Dermis blood vessel endothelial cell (primary cell): ENCODE results near the gene SSH2. TPM values are rescaled to one million over a fixed set of nuclear protein-coding genes. Genes with fewer than 3 reads are reported as not detected.
"Not testable (repeated sequence)": the region's sequence is repeated elsewhere in the genome, so short reads cannot be mapped to it uniquely, and the experiment has no call there.

ENCODE experiments used
- DNase-seq: peaks from one replicate; pipeline ENCODE4 v3.0.0; 2010
- total RNA-seq: library from RNA; depleted of rRNA; stranded (reverse); fragments of >200 nt; gene quantifications from 2 replicates; pipeline ENCODE4 v1.2.3, GENCODE V29; 2014

The SSH2 gene
- total RNA-seq, 1 donor from 2014 or later = 20.4 TPM

DNA sequence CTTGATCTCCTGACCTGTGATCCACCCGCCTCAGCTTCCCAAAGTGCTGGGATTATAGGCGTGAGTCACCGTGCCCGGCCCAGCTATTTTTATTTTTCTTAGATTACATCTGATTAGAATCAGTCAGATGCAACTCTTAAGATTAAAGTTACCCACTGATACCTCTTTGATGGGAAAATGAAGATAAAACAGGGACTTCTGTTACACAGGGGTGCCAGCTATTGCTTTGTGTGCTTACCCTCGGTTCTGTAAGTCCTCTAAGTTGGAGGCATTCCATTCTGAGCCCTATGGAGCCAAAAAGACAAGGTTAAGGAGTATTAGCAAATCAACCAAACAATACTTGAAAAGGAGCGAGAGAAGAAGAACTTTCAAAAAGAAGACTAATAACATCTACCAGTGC, 274.7 kb downstream of the SSH2 start:
- DNase-seq = no peak

DNA sequence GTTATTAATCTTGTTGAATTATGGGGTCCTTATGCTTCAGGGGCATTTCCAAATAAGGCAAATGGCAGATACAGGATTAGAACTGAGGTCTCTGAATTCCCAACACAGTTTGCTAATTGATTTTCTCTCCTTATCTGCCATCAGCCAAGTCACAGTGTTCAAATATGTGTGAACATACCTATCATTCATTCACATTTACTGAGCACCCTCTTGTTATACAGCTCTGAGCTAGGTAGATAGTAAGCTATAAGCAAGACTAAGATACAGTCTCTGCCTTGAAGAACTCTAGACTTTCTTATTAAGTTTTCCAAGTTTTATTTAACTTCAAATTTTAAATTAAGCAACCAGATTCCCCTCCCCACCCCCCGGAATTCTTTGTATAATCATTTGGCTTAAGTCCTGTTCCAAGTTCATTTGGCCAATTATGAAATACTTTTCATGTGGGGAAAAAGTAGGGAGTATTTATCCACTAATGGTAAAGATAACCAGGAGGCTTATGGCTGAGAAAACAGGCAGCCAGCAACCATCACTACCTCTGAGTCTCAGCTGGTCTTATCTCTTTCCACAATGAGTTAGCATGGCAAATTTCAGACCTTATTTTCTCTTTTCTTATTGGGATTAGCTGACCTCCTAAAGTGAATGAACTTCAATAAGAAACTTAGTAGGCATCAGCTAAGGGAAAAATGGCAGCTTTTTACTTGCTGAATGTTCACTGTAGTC, 275.9 kb downstream of the SSH2 start:
- DNase-seq = no peak

DNA sequence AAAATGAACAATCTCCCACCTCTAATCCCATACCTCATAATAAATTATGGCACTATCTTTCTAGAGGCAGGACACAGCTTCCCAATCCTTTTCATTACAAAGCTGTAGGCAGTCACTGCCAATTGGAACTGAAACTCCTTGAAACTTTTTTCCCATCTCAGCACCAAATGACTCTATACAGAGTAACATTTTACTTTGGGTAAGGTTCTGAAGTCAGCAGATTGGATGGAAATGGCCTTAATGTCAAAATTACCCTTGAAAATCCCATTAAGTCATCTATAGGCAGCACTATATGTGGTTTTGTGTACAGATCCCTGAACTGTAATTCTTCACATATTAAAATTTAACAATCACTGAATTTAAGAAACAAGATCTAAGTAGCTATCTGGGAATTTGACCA, 277.1 kb downstream of the SSH2 start:
- DNase-seq = no peak

DNA sequence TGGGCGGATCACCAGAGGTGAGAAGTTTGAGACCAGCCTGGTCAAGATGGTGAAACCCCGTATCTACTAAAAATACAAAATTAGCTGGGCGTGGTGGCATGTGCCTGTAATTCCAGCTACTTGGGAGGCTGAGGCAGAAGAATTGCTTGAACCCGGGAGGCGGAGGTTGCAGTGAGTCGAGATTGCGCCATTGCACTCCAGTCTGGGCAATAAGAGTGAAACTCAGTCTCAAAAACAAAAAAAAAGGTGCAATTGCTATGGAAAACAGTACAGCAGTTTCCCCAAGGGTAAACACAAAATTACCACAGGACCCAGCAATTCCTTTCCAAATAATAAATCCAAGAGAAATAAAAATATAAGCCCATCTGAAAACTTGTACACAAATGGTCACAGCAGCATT, 278.1 kb downstream of the SSH2 start:
- DNase-seq = not testable (repeated sequence)

DNA sequence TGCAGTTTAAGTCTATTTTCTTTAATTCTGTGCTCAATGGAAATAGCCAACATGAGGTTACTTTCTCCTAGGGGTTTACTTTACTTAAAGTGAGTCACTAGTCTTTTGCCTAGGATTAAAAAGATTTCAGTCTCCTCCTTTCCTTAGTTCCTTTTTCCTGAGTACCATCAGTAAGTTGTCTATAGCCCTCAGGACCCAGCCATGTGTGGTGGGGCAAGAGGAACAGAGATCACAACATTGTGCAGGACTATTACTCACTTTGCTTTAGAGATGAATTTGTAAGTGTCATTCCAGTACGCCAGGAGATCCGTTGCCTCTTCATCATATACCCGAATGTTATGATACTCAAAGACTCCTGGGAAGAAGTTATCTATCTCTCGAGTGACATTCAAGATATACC, 279.6 kb downstream of the SSH2 start:
- no peak for DNase-seq

DNA sequence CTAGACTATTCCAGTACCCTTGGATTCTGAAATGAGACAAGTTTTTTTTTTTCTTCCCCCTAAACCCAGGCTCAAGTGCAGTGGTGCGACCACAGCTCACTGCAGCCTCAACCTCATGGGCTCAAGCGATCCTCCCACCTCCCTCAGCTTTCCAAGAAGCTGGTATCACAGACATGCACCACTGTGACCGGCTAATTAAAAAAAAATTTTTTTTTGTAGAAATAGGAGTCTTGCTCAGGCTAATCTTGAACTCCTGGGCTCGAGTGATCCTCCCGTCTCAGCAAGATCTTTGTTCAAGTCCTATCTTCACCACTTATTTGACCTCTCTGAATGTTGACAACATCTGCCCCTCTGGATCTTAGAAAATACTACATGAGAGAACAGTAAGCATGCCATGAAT, 280.7 kb downstream of the SSH2 start:
- DNase-seq = no peak

DNA sequence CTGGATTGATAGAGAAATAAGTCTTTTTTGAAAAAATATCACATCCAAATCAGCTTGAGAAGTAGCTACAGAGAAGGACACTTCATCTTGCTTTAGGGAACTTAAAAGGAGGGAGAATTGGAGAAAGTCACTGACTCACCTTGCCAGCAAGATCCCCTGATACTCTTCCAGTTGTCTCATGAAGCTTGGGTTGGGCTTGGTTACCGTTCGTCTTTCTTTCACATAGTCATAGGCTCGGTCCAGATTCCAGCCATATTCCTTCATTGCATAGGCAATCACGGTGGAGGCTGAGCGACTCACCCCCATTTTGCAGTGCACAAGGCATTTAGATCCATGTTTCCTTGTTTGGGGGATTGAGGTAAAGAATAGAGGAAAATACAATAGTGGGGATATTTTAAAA, 282.0 kb downstream of the SSH2 start:
- no peak for DNase-seq

DNA sequence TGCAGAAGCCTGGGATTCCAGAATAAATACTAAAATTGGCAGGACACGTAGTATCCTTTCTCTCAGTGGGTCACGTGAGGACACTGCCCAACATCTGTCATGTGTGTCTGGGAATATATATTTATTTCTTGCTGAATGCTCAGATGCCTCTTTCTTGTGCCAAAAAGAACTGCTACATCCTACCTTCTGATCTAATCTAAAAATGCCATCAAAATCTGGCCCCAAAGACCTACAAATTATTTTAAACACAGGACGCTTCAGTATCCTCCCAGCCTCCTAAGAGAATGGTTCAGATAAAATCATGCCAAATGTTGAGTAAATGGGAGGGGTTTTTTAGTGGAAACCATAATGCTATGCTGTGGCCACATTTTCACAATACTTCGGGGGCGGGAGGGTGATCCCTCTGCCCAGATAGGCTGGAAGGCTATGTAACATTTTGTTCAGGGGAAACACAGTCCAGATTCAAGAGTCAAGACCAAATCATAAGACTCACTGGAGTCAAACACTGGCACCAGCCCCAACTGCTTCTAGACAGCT, 284.4 kb downstream of the SSH2 start:
- DNase-seq = no peak

DNA sequence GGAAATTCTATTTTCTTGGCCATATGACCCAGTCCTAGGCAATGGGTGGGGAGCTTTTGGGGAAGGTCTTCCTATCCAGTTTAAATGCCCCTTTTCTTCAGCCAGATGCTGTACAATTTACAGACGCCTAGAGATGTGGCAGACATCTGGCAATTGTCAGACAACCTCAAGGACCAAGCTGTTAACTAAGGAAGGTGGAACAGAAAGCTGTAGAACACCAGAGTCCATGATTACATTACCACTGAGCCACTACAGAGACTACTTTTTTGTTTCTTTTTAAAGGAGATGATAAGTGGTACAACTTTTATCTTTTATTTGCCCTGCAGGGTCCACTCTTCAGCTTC, 286.2 kb downstream of the SSH2 start:
- no peak for DNase-seq

DNA sequence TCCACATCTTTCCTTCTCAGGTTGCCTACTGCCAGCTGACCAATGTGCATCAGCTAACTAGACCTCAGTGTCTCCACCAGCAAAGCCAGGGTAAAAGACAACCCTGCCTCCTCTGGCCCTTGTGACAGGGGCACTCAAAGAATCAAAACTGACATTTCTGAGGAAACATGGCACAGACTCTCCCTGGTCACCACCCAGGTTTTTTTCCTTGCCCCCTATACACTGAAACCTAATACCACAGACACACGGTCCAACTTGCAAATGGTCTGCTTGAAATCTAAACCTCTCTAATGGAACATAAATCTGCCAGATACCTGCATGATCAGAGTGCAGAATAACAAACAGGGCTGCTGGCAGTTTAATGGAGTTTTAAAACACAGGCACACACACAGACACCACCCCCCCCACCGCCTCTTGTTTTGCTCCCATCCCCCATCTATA, 287.8 kb downstream of the SSH2 start:
- DNase-seq = no peak

DNA sequence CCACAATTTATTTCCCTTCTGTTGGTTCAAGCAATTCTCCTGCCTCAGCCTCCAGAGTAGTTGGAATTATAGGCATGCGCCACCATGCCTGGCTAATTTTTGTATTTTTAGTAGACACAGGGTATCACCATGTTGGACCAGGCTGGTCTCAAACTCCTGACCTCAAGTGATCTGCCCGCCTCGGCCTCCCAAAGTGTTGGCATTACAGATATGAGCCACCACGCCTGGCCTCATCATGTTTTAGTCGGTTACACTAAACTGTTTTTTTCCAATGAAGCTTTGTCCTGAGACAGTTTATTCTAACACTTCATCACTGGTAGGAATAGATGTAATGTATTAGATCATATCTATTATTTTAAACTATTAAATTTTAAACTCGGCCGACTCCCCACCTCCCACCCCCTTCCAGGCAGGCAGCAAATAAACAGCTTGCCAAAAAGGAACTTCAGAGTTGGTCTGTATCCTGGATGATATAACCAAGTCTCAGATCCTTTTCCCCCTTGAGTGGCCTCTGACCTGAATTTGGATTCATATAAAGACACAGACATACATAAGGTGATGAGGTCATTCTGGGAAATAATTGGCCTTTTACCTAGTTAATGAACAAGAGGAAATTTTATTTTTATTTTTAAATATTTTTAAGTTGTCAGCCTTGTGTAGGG, 288.9 kb downstream of the SSH2 start:
- DNase-seq = peak; percentile 97

DNA sequence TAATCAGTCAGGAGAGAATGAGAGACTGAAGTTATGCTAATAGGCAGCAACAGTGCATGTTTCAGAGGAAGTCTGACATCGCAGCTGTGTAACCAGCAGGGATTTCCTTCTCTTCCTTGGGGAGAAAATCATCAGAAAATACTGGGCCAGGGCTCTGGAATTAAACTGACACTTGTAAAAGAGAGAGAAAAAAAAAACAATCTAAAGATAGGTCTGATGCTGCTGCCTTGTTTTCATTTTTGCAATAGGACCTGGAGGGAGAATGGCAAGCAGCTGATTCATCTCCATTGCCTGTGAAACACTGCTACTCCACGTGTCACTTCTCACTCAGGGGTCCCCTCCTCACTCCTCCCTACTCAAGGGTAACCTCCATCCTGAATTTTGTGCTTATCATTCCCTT, 289.6 kb downstream of the SSH2 start:
- peak; percentile 76 for DNase-seq

DNA sequence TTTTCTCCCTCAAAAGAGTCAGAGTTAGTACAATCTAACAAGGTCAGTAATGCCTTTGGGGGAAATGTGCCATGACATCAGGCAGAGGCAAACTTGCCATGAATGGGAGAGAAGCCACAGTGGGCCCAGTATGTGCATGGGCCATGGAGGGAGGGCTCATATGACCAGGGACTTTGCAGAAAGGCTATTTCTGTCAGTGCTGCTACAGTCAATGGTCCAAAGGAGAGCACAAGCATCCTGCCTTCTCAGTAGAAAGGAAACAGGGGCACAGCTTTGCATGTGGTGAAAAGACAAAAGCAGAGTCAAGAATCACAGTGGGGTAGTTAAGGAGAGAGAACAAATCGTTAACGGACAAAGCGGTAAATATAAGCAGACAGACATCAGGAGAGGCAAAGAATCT, 296.1 kb downstream of the SSH2 start:
- DNase-seq = no peak

DNA sequence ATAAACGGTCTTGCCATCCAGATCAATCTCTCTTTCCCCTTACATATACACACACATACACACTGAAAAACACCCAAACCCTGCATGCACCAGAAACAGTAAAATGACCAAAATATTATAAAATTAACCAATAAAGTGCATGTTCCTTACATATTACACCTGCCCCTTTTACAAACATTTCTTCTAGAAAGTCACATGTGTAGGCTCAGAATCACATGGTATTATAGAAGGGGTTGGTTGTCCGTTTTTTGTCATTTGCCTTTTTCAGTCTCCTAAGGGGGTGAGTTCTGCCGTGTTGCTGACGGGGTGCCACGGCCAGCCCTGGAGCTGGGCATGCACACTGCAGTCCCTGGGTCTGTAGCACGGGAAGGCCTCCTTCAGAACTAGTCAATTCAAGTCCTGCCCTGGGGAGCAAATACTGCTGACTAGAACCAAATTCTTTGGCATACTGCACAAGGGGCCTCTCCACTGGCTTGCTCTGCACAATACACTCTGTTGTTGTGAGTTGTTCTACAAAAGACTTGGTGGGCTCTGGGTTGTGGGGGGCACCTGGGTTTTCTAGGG, 299.3 kb downstream of the SSH2 start:
- DNase-seq = no peak

DNA sequence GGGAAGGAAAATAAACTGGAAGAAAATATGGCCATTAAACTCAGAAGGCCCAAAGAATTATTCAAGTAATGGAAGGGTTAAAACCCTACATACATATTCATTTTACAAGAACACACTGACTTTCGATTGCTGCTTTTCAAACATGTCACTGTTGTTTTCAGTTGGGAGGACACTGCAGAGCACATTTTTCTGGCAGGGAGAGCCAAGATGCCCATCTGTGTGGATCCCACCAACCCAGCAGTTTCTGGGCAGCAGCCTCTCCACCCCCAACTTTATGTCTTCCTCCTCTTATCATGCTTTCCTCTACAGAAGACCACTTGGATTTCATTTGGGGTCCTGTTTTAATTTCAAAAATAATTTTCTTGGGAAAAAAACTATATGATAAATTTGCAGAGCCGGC, 300.2 kb downstream of the SSH2 start:
- no peak for DNase-seq

DNA sequence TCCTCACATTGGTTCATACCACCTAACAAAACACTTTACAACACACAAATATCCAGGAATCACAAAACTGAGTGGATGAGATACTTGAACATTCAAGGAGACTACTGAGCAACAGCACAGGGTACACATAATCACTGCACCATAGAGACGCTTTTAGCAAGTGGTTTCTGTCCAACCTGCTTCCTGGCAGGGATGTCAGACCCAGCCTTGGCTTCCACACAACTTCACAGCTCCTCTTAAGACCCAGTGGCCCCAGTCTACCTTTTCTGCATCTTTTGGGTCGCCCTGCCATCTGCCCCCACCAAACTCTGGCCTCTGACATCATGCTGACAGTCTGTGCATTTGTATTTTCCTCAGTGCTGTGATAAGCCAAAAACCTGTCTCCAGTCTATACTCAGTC, 301.4 kb downstream of the SSH2 start:
- no peak for DNase-seq

DNA sequence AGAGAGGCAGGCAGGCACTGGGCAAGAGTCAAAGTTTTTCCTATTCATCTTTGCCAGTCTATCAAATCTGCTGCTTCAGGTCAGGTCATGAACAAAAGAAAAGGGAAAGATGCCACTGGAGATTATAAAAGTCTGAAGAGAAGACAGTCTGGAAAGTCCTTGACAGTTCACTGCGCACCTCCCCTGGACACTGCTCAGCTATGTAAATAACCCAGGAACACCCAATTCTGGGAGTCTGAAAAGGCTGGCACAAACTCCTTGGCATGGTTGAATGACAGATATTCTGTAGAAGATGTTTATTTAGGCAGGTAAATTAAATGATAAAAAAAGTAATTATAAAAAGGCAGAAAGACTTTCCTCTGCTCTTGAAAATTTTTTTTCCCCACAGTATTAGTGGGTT, 302.1 kb downstream of the SSH2 start:
- DNase-seq = no peak

DNA sequence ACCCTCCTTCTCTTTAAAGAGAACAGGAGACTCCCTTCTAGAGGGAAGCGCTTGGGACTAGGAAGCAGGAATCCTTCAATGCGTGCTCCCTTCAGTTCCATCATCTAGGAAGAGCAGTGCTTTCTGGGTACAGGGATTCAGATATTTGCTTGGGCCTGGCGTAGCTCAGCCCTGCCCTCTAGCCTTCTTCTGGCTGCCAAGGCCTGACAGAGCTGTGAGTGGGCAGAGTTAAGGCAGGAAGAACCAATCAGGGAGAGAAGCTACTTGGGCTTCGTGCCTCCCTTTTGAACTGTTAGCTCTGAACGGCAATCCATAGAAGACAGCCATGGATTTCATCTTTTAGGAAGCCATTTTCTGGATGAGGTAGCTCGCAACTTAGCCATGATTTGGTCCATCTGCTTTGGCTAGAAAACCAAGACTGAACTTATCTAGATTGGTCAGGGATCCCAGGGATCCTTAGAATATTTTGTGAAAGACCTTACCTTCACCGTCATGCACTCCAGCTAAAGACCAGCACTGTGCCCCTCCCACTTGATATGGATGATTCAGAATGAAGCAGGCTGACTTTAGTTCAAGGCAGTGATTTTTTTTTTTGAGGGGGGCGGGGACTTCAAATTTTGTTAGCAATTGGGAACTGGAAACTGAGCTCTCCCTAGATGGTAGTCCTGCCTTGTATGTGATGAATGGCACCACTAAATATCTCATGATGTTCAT, 304.8 kb downstream of the SSH2 start:
- peak; percentile 34 for DNase-seq

DNA sequence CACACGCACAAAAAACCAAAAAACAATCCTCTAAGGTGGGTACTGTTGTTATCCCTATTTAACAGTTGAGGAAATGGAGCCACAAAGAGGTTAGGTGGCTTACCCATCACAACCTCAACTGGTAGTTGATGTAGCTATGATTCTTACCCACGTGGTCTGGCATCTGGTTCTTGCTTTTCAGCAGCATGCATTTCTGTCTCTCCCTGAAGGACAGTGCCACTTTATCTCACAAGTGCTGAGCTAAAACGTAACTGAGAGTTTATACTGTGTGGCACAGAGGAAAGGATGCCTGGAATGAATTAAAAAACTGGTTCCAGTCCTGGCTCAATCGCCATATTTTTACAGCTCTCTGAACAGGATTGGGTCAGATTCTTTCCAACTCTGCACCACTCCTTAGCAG, 305.4 kb downstream of the SSH2 start:
- no peak for DNase-seq

DNA sequence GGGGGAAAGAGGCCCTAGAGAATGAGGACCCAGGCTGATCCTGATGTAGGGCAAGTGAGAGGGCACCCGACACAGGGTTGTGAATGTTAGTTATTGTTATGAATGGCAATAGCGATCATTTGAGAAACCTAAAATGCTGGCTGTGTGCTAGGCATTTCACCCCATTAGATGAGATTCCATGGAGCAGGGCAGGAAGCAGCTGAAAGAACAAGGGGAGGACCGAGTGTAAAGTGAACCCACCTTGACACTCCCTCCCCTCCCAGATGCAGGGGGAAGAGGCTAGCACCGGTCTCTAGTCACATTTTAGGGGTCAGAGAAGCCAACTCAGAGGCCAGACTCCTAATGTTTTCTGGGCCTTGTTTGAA, 306.8 kb downstream of the SSH2 start:
- no peak for DNase-seq

DNA sequence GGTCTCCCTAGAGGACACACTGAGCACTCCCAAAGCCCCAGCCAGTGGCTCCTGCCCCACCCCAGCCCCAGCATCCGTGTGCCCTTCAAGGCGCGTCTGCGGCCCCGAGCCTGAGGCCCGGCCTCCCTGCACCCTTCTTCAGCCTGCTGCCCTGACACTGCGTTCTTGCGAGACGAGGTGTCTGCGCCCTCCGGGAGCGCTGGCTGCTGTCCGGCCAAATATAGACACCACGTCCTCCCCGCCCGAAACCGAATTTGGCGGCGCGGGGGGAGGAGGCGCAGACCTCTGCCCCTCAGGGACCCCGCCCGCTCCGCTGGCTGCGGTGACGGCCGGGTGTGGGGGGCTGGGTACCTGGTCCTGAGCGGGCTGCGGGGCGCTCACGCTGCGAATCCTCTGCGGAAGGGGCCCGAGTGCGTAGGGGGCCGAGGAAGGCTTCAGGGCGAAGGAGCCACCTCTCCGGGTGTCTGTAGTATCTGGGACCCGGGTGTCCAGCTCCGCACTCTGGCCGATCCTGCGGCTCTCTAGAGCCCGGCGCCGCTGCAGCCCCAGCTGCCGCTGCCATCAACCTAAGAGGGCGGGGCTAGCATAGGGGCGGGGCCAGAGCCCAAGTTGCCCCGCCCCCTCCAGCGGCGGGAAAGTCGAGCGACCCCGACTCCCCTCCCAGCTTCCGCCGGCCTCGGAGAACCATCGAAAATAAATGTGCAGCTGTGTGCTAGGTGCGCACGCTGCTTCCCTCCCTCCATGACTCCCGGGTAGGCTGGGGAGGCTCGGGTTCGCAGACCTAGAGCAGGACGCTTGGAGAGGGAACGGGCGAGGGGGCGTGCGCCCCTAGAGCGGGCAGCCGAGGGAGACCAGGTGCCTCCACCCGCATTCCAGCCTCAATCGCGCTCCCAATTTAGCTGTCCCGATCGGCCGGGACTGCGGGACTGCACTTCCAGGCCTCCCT, 307.4 kb downstream of the SSH2 start, which contains the start of gene CORO6:
Gene CORO6, minus strand, starts transcription at position 576 of the 946 bp plus-strand sequence. CDS start 1,491 bp downstream, outside the sequence.
- peak; percentile 52 for DNase-seq

DNA sequence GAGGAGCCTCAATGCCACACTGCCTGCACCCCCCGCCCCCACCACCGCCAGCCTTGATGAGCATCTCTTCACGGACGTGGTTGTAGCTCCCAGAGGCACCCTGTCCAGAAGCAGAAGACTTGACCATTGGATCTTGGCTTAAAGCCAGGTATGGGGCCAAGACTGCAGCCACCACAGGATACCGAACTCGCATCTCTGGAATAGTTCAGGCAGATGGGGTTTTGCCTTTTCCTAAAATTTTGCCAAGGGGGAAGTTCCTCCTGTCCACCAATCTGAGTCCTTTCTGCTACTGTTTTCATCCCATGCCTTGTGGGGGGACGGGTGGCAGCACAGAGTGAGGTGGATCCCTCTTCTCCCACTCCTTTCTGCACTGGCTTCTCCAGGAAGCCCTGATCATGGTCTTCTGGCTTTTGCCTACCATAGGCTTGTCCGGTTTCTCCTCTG, 308.3 kb downstream of the SSH2 start:
- no peak for DNase-seq
